Small intestine (tissue), 7 donors: Measurements from ENCODE around the gene TCN1. TPM values are rescaled to one million over a fixed set of nuclear protein-coding genes. Genes with fewer than 3 reads are reported as not detected.
"Not testable (repeated sequence)": the region's sequence is repeated elsewhere in the genome, so short reads cannot be mapped to it uniquely, and the experiment has no call there.

Experiments used
- DNase-seq, 2 donors: peaks; one replicate each; pipeline versions ENCODE4 v3.0.0 to v3.0.0-alpha.2; 2013
- FAIRE-seq: peaks from 2 replicates; lab custom pipeline; 2012; peaks lifted over from hg19 to GRCh38; lab: Jason Lieb, UNC
- H3K27ac ChIP-seq, 3 donors: one replicate each; pipeline ENCODE4 v1.5.1; 2013; ENCODE audit warnings: low read length in 2 of 3, mild to moderate bottlenecking in 2 of 3, control low read depth in 1 of 3, inconsistent platforms in 1 of 3, low read depth in 1 of 3, moderate library complexity in 1 of 3
- H3K27me3 ChIP-seq, 3 donors: one replicate each; pipeline ENCODE4 v1.6.1; 2013; ENCODE audit warnings: low read length in 3 of 3, inconsistent platforms in 1 of 3; ENCODE audit not compliant: control insufficient read depth in 3 of 3, insufficient read depth in 3 of 3
- H3K36me3 ChIP-seq, 3 donors: one replicate each; pipeline ENCODE4 v1.6.1; 2013; ENCODE audit warnings: low read length in 3 of 3, inconsistent platforms in 1 of 3, low read depth in 1 of 3, mild to moderate bottlenecking in 1 of 3, moderate library complexity in 1 of 3; ENCODE audit not compliant: control insufficient read depth in 3 of 3, insufficient read depth in 2 of 3
- H3K4me1 ChIP-seq, 3 donors: one replicate each; pipeline ENCODE4 v1.6.1; 2013; ENCODE audit warnings: low read length in 2 of 3, inconsistent platforms in 1 of 3, low read depth in 1 of 3, mild to moderate bottlenecking in 1 of 3, moderate library complexity in 1 of 3; ENCODE audit not compliant: control insufficient read depth in 3 of 3, insufficient read depth in 2 of 3
- H3K4me3 ChIP-seq, 3 donors: one replicate each; pipeline ENCODE4 v1.5.1; 2013; ENCODE audit warnings: low read length in 3 of 3, control low read depth in 1 of 3, inconsistent platforms in 1 of 3, low read depth in 1 of 3, mild to moderate bottlenecking in 1 of 3, moderate library complexity in 1 of 3
- H3K9me3 ChIP-seq, 2 donors: one replicate each; pipeline ENCODE4 v1.6.1; 2013; ENCODE audit warnings: low read depth in 1 of 2, low read length in 1 of 2; ENCODE audit not compliant: control insufficient read depth in 2 of 2, insufficient read depth in 1 of 2
- WGBS, 3 donors: extraction: QIAGEN DNeasy Blood & Tissue Kit; methylation state at CpG; one replicate each; pipeline ENCODE4 v1.1.7; 2013; 5-methylcytosine and 5-hydroxymethylcytosine counted together
- polyA plus RNA-seq, 4 donors: library from polyadenylated mRNA; stranded (reverse) in 3 of 4; unstranded in 1 of 4; fragments of 200-250 nt in 3 of 4; fragments of 120-200 nt in 1 of 4; gene quantifications; one replicate each; pipeline versions ENCODE4 v1.2.1 to v1.2.3, GENCODE V29; 2013
- donor health status: healthy with polysubstance abuse.
- donor health status: control.
- donor health status: control.
- donor health status: Bipolar disorder and iron deficiency.
- donor health status: healthy.

Gene TCN1
- polyA plus RNA-seq, 4 donors = 0.03 to 1.9 TPM; not detected in 2

DNA sequence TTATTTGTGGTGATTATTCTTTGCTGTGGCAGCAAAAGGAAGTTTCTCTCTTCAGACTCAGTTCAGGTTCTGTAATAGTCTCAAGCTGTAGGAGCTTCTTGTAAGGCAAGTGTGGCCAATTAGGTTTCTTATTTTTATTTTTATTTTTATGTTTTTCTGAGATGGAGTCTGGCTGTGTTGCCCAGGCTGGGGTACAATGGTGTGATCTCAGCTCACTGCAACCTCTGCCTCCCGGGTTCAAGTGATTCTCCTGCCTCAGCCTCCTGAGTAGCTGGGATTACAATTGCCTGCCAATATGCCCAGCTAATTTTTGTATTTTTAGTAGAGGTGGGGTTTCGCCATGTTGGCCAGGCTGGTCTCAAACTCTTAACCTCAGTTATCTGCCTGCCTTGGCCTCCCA is 16.7 kb downstream of the TCN1 start:
- FAIRE-seq = not testable (repeated sequence)
- peak overlapping the region in 2 of 3 donors; percentile 61 to 67 for H3K27ac ChIP-seq
- 91 to 93% (median 92%) methylated on average over 2 of the region's 2 CpGs for WGBS, 3 donors

DNA sequence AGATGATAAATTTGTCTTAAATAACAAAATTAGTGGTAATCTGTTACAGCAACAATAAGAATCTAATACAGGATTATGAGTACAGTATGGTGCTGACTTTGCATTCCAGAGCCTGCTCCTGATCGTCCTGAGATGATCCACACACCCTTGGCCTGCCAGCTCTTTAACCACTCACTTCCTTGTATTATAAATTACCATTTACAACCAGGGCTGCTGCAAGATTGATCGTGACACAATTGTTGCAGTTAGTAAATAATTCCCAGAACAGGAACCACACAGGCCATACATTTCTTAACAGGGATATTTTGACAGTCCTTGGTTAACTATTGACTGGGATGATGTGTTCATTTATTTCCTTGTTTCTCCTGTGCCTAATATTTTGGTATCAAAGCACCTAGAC is 17.2 kb downstream of the TCN1 start:
- no peaks in the 10 kb centered on the region for H3K27me3 ChIP-seq
- FAIRE-seq (no peak), DNase-seq (peak; percentile 86 to 90)
- H3K9me3 ChIP-seq = no peaks in the 10 kb centered on the region
- 12 to 15% (median 13%) methylated on average over 2 of the region's 2 CpGs for WGBS, 3 donors
- no peak overlapping the region for H3K4me3 ChIP-seq
- peaks cover 0 to 11% (median 2%) of the 10 kb centered on the region in 3 donors for H3K4me1 ChIP-seq
- H3K36me3 ChIP-seq = no peaks in the 10 kb centered on the region
- H3K27ac ChIP-seq = peak overlapping the region in 2 of 3 donors; percentile 61 to 67

More for the DNA sequence above, 16.7 kb downstream of the TCN1 start:
- H3K36me3 ChIP-seq, H3K27me3 ChIP-seq, H3K4me3 ChIP-seq, DNase-seq, H3K9me3 ChIP-seq: not testable (repeated sequence)
- H3K4me1 ChIP-seq = peaks cover 0 to 11% (median 2%) of the 10 kb centered on the region in 3 donors

DNA sequence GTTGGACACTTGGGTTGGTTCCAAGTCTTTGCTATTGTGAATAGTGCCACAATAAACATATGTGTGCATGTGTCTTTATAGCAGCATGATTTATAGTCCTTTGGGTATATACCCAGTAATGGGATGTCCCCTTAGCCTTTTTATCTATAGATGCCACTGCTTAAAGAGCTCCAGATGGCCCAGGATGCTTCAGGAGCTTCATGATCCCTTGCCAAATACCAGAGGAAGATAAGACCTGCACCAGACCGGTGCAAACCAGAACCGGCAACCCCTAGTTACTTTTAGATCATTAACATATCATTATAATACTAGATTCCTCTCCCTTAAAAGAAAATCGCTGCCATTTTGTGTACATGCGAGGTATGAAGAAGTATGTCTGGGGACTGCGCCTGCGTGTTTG is 17.8 kb downstream of the TCN1 start:
- not testable (repeated sequence) for DNase-seq

DNA sequence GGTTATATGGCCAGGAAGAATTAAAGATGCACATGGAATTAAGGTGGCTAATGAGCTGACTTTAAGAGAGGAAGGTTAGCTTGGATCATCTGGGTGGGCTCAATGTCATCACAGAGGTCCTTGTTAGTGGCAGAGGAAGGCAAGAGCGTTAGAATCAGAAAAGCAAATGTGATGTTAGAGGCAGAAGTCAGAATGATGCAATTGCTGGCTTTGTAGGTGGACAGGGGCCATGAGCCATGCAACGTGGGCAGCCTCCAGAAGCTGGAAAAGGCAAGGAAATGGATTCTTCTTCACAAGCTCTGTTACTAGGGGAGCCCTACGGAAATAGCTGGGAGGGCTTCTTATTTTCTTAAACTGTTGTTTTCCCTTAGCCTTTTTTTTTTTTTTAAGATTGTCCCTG is 18.7 kb downstream of the TCN1 start:
- no peak overlapping the region for H3K27ac ChIP-seq
- no peaks in the 10 kb centered on the region for H3K27me3 ChIP-seq
- H3K4me1 ChIP-seq = peaks cover 0 to 11% (median 2%) of the 10 kb centered on the region in 3 donors
- no peak for FAIRE-seq
- no peak overlapping the region for H3K4me3 ChIP-seq
- no peaks in the 10 kb centered on the region for H3K9me3 ChIP-seq
- no peaks in the 10 kb centered on the region for H3K36me3 ChIP-seq
- no peak for DNase-seq
- WGBS, 3 donors = 85 to 96% (median 87%) methylated on average over 3 of the region's 3 CpGs

More for the DNA sequence above, 17.8 kb downstream of the TCN1 start:
- not testable (repeated sequence) for H3K27me3 ChIP-seq, H3K36me3 ChIP-seq, FAIRE-seq, H3K4me3 ChIP-seq, H3K9me3 ChIP-seq
- H3K27ac ChIP-seq = peak overlapping the region in 2 of 3 donors; percentile 35 to 59
- H3K4me1 ChIP-seq = peaks cover 0 to 11% (median 2%) of the 10 kb centered on the region in 3 donors
- 89 to 92% (median 89%) methylated on average over 6 of the region's 6 CpGs for WGBS, 3 donors

DNA sequence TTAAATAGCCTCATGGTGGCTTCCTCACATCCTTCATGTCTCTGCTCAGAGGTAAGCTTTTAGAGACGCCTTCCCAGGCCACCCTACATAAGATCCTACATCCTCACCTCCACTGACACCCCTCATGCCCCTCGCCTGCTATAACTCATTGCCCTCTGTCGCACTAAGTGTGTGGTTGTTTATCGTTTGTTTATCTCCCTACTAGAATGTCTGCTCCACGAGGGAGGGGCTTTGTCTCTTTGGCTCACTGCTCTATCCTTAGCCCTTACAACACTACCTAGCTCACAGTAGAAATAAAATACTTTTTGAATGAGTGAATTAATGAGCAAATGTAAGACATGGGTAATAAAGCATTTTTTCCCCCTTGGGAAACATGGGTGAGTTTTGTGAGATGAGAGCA is 19.7 kb downstream of the TCN1 start:
- Histone ChIP-seq H3K36me3 (no peaks in the 10 kb centered on the region), H3K9me3 (no peaks in the 10 kb centered on the region), H3K4me3 (no peak overlapping the region), H3K27ac (no peak overlapping the region), H3K27me3 (no peaks in the 10 kb centered on the region), H3K4me1 (peaks cover 0 to 11% (median 2%) of the 10 kb centered on the region in 3 donors)
- WGBS, 3 donors = 64 to 87% (median 72%) methylated on average over 5 of the region's 5 CpGs
- FAIRE-seq = no peak
- DNase-seq = no peak

DNA sequence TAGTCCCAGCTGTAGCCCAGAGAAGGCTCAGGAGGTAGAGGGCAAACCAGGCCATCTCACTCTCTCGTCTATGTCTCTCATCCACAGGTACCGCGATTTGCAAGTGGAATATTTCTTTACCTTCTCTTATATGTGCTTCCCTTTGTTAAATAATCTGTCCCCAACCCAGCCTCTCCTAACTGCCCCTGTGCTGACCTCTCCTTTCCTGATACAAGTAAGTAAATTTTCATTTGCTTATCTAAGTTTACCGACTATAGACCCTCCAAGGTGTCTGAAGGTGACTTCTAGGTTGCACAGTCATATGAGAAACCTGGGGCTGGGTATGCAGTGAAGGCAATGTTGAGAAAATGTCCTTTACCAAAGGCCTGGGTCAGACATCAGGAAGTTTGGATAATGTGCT is 20.9 kb downstream of the TCN1 start, which contains the start of gene CBLIF:
Gene CBLIF (minus strand): TSS at position 101 of the 400 bp plus-strand sequence. CDS start 46 bp downstream, at position 55.
- H3K27me3 ChIP-seq = no peaks in the 10 kb centered on the region

DNA sequence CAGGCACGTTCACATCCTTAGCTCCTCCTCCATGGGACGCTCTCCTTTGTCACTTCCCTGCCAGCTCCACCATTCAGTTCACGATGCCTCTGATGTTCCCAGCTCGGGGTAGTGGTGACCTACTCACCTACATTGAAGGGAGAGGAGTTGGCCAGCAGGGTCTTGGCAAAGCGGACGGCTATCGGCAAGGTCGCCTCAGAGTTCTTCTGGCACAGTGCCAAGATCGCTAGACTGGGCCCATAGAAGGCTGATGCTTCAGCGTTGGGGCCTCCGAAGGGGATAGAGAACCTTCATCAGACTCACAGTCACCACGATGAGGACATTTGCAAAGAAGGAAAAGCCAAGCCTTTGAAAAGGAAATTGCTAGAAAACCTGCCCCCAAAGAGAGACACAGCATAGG is 24.0 kb downstream of the TCN1 start:
- H3K4me3 ChIP-seq = no peak overlapping the region
- H3K9me3 ChIP-seq = no peaks in the 10 kb centered on the region
- DNase-seq (no peak), FAIRE-seq (no peak)
- no peaks in the 10 kb centered on the region for H3K27me3 ChIP-seq
- WGBS, 3 donors = 83 to 89% (median 84%) methylated on average over 12 of the region's 12 CpGs
- H3K27ac ChIP-seq = no peak overlapping the region
- H3K4me1 ChIP-seq = no peaks in the 10 kb centered on the region
- H3K36me3 ChIP-seq = no peaks in the 10 kb centered on the region

More for the DNA sequence above, 20.9 kb downstream of the TCN1 start, which contains the start of gene CBLIF:
- no peak for FAIRE-seq
- Histone ChIP-seq H3K36me3 (no peaks in the 10 kb centered on the region), H3K4me1 (peaks cover 0 to 11% (median 2%) of the 10 kb centered on the region in 3 donors), H3K27ac (no peak within 1 kb of the TSS), H3K9me3 (no peaks in the 10 kb centered on the region), H3K4me3 (no peak within 1 kb of the TSS)
- 63 to 74% (median 70%) methylated on average over 4 of the region's 4 CpGs for WGBS, 3 donors
- DNase-seq = no peak

DNA sequence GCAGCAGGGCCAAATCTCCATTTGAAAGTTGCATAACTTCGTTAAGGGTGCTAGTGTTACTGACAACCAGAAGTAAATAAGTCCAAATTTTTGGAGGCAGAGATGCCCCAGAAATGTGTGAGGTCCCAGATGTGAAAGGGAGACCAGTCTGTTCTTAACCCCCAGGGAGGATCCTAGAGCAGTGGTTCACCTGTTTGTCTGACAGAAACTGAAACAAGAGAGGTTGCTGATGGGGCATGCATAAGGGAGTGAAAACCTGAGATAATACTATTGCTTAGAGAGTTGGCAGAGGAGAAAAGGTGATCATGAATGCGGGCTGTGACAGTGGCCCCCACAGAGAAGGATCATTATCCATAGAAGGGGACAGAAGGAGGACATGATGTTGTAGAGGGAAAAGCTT is 24.8 kb downstream of the TCN1 start:
- FAIRE-seq (no peak), DNase-seq (no peak)
- no peaks in the 10 kb centered on the region for H3K27me3 ChIP-seq
- H3K4me3 ChIP-seq = no peak overlapping the region
- H3K4me1 ChIP-seq = no peaks in the 10 kb centered on the region
- H3K36me3 ChIP-seq = no peaks in the 10 kb centered on the region
- WGBS, 3 donors = 77 to 92% (median 85%) methylated on average over 2 of the region's 2 CpGs
- no peak overlapping the region for H3K27ac ChIP-seq
- no peaks in the 10 kb centered on the region for H3K9me3 ChIP-seq

DNA sequence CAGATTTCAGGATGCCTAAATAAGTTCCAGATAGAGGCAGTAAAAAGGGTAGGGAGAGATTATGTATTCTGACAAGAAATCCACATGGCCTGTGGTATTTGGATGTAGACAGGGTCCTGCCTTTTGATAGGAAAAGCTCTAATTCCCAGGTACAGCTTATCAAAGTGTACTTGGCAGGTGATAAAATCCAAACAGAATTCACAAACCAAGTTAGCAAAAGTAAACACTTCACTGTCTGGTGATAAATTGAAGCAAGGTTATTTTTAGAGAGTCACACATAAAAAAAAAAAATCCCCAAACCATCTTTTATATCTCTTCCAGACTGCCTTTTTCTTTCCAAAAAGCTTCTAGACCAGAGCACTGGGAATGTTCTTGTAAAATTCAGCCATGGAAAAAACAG is 26.7 kb downstream of the TCN1 start:
- no peaks in the 10 kb centered on the region for H3K4me1 ChIP-seq
- DNase-seq (no peak), FAIRE-seq (no peak)
- H3K9me3 ChIP-seq = no peaks in the 10 kb centered on the region
- H3K27me3 ChIP-seq = no peaks in the 10 kb centered on the region
- H3K36me3 ChIP-seq = no peaks in the 10 kb centered on the region
- H3K27ac ChIP-seq = no peak overlapping the region
- H3K4me3 ChIP-seq = no peak overlapping the region
